ENCODE data around the gene COX6A1.
"Not testable (repeated sequence)": the region's sequence is repeated elsewhere in the genome, so short reads cannot be mapped to it uniquely, and the experiment has no call there.

The COX6A1 gene

DNA sequence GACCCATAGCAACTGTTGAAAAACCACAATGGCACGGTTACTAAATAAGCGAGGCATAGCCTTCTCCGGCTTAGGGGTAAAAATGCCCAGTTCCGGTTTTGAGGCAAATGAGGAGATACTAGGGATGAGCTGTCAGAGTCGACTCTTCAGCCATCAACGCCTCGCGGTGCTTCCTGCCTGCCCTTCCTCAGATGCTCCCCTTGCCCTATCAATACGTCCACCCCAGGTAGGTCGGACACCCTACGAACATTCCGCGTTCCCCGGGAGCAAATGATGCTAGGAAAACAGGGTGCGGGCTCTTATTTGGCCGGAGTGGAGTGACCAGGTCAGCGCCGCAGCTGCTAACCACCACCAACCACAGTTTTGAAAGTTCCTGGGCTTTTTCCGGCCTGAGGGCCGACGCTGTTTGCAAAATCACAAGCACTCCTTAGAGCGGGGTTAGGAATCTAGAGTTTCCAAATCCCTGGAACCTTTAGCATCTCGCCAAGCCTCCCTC is 30.5 kb downstream of the COX6A1 start:
- DNase-seq, result no peak

DNA sequence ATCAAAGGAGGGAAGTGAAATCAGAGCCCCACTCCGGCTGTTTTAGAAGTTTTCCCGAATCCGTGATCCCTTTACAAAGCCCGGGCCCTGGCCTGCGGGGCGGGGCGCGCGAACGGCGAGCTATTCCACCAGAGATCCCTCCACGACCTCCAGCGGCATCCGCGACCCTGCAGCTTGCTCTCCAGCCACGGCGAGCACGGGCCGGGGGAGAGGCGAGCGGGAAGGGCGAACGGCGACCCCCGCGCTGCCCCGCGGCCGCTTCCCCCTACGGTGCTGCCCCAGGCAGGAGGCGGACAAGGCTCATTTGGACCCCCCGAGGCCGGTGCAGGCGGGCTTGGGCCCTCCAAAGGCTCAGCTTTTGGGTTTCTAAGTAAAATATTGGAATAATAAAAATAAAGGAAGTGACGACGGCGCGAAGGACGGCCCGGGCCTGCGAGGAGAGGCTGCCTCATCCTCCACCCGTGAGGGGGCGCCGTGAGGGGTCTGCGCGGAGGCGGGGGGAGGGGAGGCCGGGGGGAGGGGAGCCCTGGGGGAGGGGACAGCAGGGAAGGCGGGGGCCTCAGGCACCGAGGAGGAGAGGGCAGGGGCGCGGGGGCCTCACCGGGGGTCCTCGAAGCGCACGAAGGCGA is 31.0 kb downstream of the COX6A1 start:
- DNase-seq, result no peak

DNA sequence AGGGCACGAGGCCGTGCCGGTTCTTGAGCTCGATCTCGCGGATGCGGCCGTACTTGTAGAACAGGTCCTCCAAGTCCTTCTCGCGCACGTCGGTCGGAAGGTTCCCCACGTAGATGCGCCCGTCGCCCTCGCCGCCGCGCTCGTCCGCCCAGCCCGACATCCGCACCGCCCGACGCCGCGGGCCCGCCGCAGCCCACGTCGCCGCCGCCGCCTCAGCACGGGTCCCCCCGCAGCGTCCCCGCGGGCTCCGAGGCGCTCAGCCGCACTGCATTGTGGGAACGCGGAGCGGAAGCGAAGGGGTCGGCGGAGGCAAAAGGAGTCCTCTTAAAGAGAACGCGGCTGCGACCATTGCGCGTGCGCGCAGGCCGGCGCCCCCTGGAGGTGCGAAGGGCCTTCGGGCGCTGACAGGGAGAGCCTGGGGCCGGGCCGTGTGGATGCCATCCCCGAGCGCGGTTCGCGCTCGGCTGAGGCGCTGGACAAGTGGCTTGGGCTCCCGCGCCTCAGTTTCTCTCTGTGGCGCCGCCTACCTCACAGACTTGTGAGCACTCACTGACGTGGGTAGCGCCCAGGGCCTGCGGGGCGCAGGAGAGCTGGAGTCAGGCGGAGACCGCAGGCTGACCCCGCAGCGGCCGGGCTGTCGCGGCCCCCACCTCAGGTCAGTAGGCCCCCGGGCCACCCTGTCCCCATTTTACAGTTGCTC is 31.7 kb downstream of the COX6A1 start, which contains the start of gene SRSF9:
TSS of gene SRSF9 (minus strand) at position 299 of the 700 bp plus-strand sequence. CDS start at position 160, 139 bp downstream.
- DNase-seq, result peak; percentile 84

DNA sequence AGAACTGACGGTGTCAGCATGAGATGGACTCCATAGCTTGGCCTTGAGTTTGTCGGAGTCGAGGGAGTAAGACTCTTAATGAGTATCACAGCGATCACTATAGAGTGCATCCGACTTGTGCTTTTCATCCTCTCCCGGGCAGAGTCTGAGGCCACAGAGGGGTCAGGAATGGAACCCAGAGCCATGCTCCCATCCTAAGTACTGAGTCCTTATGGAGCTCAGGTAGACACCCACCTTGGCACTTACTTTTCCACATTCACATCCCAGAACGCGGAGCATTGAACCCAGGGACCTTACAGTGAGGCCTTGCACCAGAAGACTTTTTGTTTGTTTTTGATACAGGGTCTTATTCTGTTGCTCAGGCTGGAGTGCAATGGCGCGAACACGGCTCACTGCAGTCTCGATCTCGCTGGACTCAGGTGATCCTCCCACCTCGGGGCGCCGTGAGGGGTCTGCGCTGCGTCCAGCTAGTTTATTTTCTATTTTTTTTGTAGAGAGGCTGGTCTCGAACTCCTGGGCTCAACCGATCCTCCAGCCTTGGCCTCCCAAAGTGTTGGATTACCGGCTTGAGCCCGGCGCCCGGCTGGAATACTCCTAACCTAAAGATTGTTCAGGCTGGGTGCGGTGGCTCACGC is 32.4 kb downstream of the COX6A1 start:
- no peak for DNase-seq

DNA sequence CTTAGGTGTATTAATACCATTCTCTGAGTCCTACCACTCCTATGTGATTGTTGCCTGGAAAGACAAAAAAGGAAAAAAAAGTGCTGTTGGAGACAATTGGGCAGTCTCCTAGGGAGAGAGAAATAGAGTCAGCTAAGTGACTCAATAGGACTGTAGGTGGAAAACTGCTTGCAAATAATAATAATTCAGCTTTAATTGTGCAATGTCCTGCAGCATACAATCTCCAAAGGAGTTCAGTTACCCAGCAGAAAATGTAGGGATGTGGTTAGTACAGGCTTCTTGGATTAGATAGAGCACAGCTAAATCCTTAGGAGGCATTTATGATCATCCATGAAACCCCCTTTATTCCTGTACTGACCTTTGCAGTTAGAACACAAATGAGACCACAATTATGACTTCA is 34.6 kb downstream of the COX6A1 start:
- no peak for DNase-seq

DNA sequence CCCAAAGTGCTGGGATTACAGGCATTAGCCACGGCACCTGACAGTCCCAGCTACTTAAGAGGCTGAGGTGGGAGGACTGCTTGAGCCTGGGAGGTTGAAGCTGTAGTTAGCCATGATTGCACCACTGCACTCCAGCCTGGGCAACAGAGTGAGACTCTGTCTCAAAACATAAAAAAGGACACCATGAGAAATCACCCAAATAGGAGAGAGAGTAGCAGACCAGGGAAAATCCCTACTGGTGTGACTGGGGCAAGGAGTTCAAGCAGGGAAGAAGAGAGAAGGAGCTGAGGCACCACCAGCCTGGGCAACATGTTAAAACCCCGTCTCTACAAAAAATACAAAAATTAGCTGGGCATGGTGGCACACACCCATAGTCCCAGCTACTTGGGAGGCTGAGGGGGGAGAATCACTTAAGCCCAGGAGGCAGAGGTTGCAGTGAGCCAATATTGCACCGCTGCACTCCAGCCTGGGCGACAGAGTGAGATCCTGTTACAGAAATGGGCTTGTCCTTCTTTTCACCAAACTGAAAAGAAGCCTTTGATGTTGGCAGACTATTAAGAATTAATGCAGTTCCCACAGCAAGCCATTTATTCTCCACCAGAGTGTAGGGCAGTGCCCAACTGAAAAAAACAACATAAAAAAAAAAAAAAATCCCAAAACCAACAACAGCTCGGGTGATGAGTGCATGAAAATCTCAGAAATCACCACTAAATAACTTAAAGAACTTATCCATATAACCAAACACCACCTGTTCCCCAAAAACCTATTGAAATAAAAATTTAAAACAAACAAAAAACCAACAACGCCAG is 36.1 kb downstream of the COX6A1 start:
- DNase-seq, result no peak

DNA sequence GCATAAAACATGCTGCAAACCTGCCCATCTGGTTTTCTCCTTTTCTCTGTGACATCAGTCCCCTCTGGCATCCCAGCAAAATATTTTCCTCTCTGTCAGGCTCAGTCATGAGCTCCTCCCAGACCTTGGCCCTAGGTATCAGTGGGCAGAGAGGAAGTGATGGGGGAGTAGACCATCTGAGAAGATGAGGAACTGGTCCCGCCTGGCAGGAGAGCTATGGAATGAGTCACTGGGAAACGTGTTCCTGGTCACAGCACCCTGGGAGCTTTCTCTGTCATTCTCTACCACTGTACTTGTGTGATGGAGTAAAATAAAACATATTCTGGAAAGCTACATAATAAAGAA is 36.7 kb downstream of the COX6A1 start:
- DNase-seq, result no peak

DNA sequence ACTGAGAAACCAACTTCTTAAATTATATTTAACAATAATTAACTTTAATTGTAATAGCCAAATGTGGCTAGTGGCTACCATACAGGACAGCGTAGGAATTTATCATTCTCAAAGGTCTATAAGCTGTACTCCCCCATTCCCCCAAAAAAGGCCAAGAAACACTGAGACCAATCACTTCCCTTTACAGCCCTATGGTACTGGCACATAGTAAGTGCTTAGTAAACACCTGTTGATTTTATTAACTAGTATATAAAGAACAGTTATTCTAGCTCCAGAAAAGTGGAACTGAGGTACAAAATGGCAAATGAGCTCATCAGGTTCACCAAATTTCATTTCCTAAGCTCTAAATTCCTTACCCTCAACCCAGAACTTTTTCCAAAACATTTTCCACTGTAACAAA is 37.7 kb downstream of the COX6A1 start:
- no peak for DNase-seq

DNA sequence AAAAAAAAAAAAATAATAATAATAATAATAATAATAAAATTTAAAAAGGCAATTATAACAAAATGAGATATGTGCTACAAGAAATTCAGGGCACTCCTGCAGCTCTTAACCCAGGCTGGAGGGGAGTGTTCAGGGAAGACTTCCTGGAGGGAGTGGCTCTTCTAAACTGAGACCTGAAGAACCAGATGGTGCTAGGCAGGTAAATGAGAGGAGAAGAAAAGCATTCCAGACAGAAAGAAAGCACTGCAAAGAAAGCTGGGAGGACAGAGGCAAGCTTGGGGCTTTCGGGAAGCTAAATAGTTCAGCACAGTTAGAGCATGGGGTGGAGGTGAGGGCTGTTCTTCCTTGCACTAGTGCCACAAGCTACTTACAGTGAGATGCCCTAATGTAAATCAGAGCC is 41.5 kb downstream of the COX6A1 start:
- DNase-seq, result no peak

DNA sequence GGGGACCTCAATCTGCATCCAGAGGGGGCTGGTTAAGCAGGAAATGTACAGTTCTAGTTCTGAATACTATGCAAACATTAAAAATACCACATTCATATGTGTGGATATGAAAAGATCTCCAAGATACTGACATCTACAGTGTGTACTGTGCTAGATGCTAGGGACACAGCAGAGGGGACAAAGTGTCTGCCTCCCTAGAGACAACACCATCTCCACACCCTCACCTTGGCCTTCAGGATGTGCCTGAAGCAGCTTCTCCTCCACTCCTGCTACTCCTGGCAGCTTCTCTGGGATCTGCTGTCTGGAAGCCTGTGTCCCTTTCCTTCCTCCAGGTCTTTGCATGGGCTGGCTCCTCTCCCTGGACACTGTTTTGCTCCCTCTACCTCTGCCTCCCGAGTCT is 42.3 kb downstream of the COX6A1 start:
- DNase-seq, result no peak

DNA sequence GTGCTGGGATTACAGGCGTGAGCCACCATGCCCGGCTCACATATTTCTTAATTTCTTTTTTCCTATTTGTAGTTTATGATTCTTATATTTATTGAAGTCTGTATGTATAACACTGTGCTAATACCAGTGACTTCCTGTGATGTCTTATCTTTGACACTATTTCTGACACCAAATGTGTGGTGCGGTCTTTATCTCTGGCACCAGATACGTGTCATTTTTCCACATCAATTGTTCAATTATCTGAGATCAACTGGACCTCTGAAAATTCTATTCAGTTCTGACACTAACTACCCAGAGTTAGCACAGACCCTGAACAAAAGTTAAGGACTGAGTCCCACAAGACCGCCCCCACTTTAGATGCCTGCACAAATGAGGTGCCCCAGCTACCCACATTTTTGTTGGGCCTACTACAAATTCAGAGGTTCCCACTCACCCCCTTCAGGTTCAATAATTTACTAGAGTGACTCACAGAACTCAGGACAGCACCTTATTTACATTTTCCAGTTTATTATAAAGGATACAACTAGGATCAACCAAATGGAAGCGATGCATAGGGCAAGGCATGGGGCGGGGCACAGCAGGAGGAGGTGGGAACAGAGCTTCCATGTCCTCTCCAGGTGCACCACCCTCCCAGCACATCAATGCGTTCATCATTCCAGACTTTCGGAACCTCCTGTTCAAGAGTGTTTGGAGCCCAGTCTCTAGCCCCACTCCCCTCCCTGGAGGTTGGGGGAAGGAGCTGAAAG is 43.3 kb downstream of the COX6A1 start:
- DNase-seq, result no peak

DNA sequence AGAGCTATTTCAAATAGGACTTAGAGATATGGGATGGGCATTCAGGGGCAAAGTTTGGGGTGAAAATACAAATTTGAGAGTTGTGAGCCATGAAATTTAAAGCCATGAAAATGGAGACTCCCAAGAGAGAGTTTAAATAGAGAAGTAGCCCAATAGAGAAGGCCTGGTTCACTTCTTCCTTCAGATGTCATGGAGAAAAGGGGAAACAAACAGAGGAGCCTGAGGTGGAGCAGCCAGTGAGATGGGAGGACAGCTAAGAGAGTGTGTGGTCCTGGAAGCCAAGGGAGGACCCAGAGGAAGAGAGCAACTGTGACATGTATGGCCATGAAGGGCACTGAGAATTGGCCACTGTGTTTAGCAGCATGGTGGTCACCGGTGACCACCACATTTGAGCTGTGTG is 45.7 kb downstream of the COX6A1 start:
- DNase-seq, result no peak

DNA sequence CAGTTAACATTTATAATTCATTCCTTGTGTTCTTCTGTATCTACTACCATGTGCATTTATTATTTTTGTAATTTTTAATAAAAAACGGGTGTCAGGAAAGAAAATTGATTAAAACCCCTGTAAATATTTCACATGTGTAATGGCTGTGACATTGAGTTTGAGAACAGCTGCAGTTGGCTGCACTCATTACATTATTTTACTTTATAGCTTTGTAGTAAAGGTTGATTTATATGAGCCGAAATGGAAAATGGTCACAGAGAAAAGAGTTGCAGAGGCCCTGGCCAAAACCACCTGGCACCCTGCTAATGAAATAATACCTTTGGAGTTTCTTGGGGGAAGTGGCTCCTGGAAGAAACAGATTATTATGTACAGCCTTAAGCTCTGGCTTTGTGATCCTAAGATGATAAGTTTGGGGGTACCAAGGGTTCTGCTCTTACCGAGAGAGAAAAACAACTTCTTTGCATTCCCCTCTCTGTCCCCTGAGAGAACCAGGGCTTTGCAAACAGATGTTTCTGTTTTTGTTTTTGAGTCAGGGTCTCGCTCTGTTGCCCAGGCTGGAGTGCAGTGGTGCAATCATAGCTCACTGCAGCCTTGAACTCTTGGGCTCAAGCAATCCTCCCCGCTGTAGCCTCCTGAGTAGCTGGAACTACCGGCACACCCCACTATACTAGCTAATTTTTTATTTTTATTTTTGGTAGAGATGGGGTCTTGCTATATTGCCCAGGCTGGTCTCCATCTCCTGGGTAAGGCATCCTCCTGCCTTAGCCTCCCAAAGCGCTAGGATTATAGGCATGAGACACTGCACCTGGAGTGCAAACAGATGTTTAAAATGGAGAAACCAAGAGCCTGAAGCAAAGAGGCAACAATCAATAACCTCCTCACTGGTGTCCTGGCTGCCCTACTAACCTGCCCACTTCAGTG is 48.3 kb downstream of the COX6A1 start:
- DNase-seq, result no peak

DNA sequence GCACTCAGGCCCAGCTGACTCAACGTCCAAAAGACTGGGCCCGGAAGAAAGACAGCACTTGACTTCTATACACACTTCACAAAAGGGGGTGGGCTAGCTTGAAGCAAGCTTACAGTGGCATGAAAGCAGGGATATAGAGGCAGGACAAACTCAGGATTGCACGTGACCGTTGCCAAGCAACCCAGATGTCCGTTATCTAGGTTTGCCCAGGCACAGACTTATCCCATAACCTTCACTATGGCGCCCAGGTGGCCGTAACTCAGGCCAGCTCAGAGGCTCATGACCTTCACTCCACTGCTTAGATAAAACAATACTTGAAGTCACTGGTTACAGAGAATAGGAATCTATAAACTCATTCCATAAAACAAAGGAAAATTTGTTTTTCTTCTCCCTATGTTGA is 49.6 kb downstream of the COX6A1 start:
- not testable (repeated sequence) for DNase-seq

DNA sequence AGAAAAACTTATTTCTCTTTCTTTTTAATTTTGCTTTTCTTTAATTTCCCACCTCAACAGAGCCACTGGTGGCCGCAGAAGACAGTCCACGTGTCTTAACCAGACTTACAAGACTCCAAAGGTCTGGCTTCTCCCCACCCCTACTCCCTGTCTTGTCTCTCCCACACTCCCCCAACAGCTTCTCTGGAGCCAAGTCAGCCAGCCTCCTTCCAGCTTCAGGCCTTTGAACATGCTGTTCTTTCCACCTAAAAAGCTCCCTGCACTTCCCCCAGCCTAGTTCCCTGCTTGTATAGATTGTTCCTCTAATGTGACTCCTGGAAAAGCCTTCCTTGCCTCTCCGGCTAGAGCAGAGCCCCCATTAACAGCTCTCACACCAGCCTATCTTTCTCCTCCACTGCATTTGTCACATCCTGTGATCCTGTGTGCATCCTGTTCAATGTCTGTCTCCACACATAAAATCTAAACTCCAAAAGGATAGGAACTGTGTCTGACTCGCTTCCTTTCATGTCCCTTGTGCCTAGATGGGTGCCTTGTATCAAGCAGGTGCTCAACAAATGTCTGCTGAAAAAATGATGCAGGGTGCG is 50.2 kb downstream of the COX6A1 start:
- no peak for DNase-seq

DNA sequence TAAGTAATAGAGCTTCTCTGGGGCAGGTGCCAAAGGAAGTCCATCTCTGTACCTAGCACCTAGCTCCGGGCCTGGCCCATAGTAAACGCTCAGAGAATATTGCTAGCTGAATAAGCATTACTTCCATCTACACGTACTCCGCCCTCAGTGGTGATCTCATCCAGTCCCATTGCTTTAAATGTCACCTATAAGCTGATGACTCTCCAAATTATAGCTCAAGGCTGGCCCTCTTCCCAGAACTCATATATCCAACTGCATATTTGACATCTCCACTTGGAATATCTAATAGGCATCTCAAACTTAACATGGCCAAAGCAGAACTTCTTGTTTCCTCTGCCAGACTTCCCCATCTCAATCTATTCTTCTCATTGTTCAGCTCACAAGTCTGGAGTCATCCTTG is 51.1 kb downstream of the COX6A1 start:
- DNase-seq, result no peak

DNA sequence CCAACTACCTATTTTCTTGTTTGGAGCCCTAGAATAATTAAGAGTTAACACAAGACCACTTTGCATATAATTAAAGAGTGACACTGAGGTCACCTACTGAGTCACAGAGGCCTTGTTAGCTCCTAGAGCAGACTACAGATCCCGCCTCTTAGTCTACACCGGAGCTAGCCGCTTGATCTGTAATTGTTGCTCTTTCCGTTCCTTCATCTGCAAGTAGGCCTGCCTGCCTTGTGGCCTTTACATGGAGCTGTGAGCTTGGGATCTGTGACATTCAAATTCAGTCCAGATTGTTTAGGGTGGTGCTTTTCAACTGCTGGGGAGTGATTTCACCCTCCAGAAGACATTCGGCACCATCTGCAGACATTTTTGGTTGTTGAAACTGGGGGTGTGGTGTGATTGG is 52.4 kb downstream of the COX6A1 start:
- DNase-seq, result no peak
